HCT116 (cell line): ENCODE measurements around the gene EXOC6B. TPM values are rescaled to one million over a fixed set of nuclear protein-coding genes. Genes with fewer than 3 reads are reported as not detected.

Experiments
- ATAC-seq: fragments of 200-7000 bp; cut with Tn5 transposase; 2 replicates; pipeline ENCODE4 v1.9.1; 2020; ENCODE audit warnings: mild to moderate bottlenecking, moderate library complexity
- BruUV-seq: library from RNA; stranded (reverse); fragments of 400-500 nt; replicated peaks from 2 replicates; lab custom pipeline; 2021; lab: Mats Ljungman, UMichigan
- CTCF ChIA-PET: fragments of 300-600 bp; sonication (Branson Sonifier 250); formaldehyde crosslinking; loops from one replicate; lab custom pipeline; 2021; ENCODE audit warnings: antibody characterized with exemption; lab: Charles Lee
- POLR2A ChIA-PET: fragments of 300-600, 350-600 bp; sonication (Branson Sonifier 250); formaldehyde crosslinking; loops from one replicate; lab custom pipeline; 2021; ENCODE audit warnings: antibody characterized with exemption; lab: Charles Lee
- RAD21 ChIA-PET, 2 experiments: fragments of 300-600 bp; sonication (Branson Sonifier 250); formaldehyde crosslinking; loops; one replicate each; lab custom pipeline; 2023; ENCODE audit warnings: low total read pairs in 2 of 2; ENCODE audit not compliant: uncharacterized antibody in 2 of 2, unreplicated experiment in 2 of 2, low non-redundant PET in 1 of 2; lab: Charles Lee
- DNase-seq: peaks from one replicate; pipeline ENCODE4 v3.0.0-alpha.2; 2010; ENCODE audit warnings: low read depth, low spot score
- H2AFZ ChIP-seq: fragments of 200-600 bp; shearing (Covaris generic), sonication (generic); 2 replicates; pipeline ENCODE4 v1.6.1; 2017; ENCODE audit warnings: low read depth, mixed run types, mixed read lengths, antibody characterized with exemption, low read length; ENCODE audit not compliant: poor library complexity, severe bottlenecking
- H3K27ac ChIP-seq: 2 replicates; pipeline ENCODE4 v1.5.1; 2012; ENCODE audit warnings: low read depth, low read length
- H3K27me3 ChIP-seq: fragments of 200-600 bp; sonication (generic); 2 replicates; pipeline ENCODE4 v1.6.1; 2016; ENCODE audit warnings: mixed run types, low read length, mixed read lengths; ENCODE audit not compliant: insufficient read depth
- H3K36me3 ChIP-seq, 2 experiments: fragments of 200-500 bp in 1 of 2; fragments of 200-600 bp in 1 of 2; sonication (Bioruptor generic) in 1 of 2; sonication (generic) in 1 of 2; 2 replicates each; pipeline versions ENCODE4 v1.5.1 to v1.6.1; 2014 to 2016; ENCODE audit warnings: low read length in 2 of 2, inconsistent platforms in 1 of 2, mixed read lengths in 1 of 2, mixed run types in 1 of 2; ENCODE audit not compliant: insufficient read depth in 2 of 2, control insufficient read depth in 1 of 2
- H3K4me1 ChIP-seq, 2 experiments: fragments of 200-600 bp in 1 of 2; sonication (generic) in 1 of 2; 2 replicates each; pipeline versions ENCODE4 v1.5.1 to v1.6.1; 2012 to 2017; ENCODE audit warnings: low read length in 2 of 2, inconsistent platforms in 1 of 2, mild to moderate bottlenecking in 1 of 2, mixed read lengths in 1 of 2, mixed run types in 1 of 2, moderate library complexity in 1 of 2; ENCODE audit not compliant: insufficient read depth in 2 of 2, control insufficient read depth in 1 of 2
- H3K4me2 ChIP-seq: fragments of 200-600 bp; sonication (generic); 2 replicates; pipeline ENCODE4 v1.6.1; 2017; ENCODE audit warnings: mixed run types, low read length, mixed read lengths
- H3K4me3 ChIP-seq, 2 experiments: fragments of 200-600 bp in 1 of 2; sonication (generic) in 1 of 2; replicated peaks in 1 of 2; 2 replicates each; pipeline ENCODE4 v1.5.1; 2011 to 2016; ENCODE audit warnings: low read length in 2 of 2, control low read depth in 1 of 2, low read depth in 1 of 2, mild to moderate bottlenecking in 1 of 2, mixed read lengths in 1 of 2, mixed run types in 1 of 2
- H3K79me2 ChIP-seq: fragments of 200-600 bp; sonication (generic); 2 replicates; pipeline ENCODE4 v1.6.1; 2017; ENCODE audit warnings: mild to moderate bottlenecking, mixed run types, low read length, moderate library complexity, mixed read lengths; ENCODE audit not compliant: insufficient read depth
- H3K9ac ChIP-seq: fragments of 200-600 bp; sonication (generic); 2 replicates; pipeline ENCODE4 v1.6.1; 2016; ENCODE audit warnings: low read length, mixed read lengths
- H3K9me2 ChIP-seq: fragments of 200-600 bp; sonication (generic), shearing (Covaris generic); 2 replicates; pipeline ENCODE4 v1.6.1; 2017; ENCODE audit warnings: mixed run types, mild to moderate bottlenecking, moderate library complexity; ENCODE audit not compliant: insufficient read depth
- H3K9me3 ChIP-seq, 2 experiments: fragments of 200-500 bp in 1 of 2; fragments of 200-600 bp in 1 of 2; sonication (Bioruptor generic) in 1 of 2; sonication (generic) in 1 of 2; 2 replicates each; pipeline ENCODE4 v1.6.1; 2014 to 2017; ENCODE audit warnings: low read length in 2 of 2, mixed read lengths in 2 of 2, inconsistent platforms in 1 of 2, low read depth in 1 of 2, mild to moderate bottlenecking in 1 of 2, mixed run types in 1 of 2, moderate library complexity in 1 of 2; ENCODE audit not compliant: control insufficient read depth in 1 of 2, insufficient read depth in 1 of 2
- H4K20me1 ChIP-seq: fragments of 200-600 bp; sonication (generic), shearing (Covaris generic); 2 replicates; pipeline ENCODE4 v1.6.1; 2017; ENCODE audit warnings: mixed run types, mild to moderate bottlenecking, moderate library complexity; ENCODE audit not compliant: insufficient read depth
- CBX3 ChIP-seq: IDR thresholded peaks from 2 replicates; pipeline ENCODE4 v1.6.1; 2012; ENCODE audit warnings: low read depth
- ELF1 ChIP-seq: IDR thresholded peaks from 2 replicates; pipeline ENCODE4 v1.6.1; 2012; ENCODE audit warnings: low read depth, borderline replicate concordance
- JUND ChIP-seq: IDR thresholded peaks from 2 replicates; pipeline ENCODE4 v1.6.1; 2012
- MAX ChIP-seq: IDR thresholded peaks from 2 replicates; pipeline ENCODE4 v1.6.1; 2012
- POLR2AphosphoS5 ChIP-seq: IDR thresholded peaks from 2 replicates; pipeline ENCODE4 v1.6.1; 2011; ENCODE audit warnings: mild to moderate bottlenecking, low read depth, low read length, moderate library complexity
- RAD21 ChIP-seq: IDR thresholded peaks from 2 replicates; pipeline ENCODE4 v1.6.1; 2012; ENCODE audit warnings: low read depth, mild to moderate bottlenecking
- SRF ChIP-seq: IDR thresholded peaks from 2 replicates; pipeline ENCODE4 v1.6.1; 2012; ENCODE audit warnings: low read depth
- ZFX ChIP-seq: fragments of 450-650 bp; IDR thresholded peaks from 2 replicates; pipeline ENCODE4 v1.6.1; 2017
- ZNF274 ChIP-seq: fragments of 200-500 bp; sonication (Bioruptor generic); IDR thresholded peaks from 2 replicates; pipeline ENCODE4 v1.6.1; 2014; ENCODE audit warnings: mild to moderate bottlenecking, low read depth, low read length, inconsistent platforms
- intact Hi-C: fragments of 100-400 bp; cut with micrococcal nuclease; formaldehyde crosslinking; loops from 2 replicates; pipeline ENCODE4 v1.10.0; 2022
- total RNA-seq: library from RNA; stranded (reverse); gene quantifications from one replicate; pipeline ENCODE4 v1.2.1, GENCODE V29; 2021; ENCODE audit not compliant: unreplicated experiment
- TF ChIP-seq, protein P1 (sequence below), 3 experiments: fragments of 200-600 bp in 1 of 3; sonication (generic) in 1 of 3; IDR thresholded peaks in 2 of 3; conservative IDR thresholded peaks in 1 of 3; 2 replicates each; pipeline ENCODE4 v1.5.1; 2012 to 2017; ENCODE audit warnings: low read depth in 2 of 3, low read length in 2 of 3, antibody characterized with exemption in 1 of 3, borderline replicate concordance in 1 of 3, control low read depth in 1 of 3, mild to moderate bottlenecking in 1 of 3, mixed read lengths in 1 of 3, mixed run types in 1 of 3, moderate library complexity in 1 of 3; ENCODE audit not compliant: insufficient read depth in 1 of 3

The EXOC6B gene
- total RNA-seq, 1 experiment from 2014 or later = 25.4 TPM

- RAD21 ChIA-PET = interaction anchor here in 1 of 2 experiments (0.7 kb wide), 1 partner anchor 314 kb away, joined by 3 read pairs; no protein-coding TSS in a partner anchor
- H3K9me3 ChIP-seq = no peaks in the 10 kb centered on the region
- no peak for ATAC-seq
- no peaks in the 10 kb centered on the region for H3K36me3 ChIP-seq
- H4K20me1 ChIP-seq = no peaks in the 10 kb centered on the region
- H3K4me3 ChIP-seq = no peak overlapping the region
- no peaks in the 10 kb centered on the region for H3K79me2 ChIP-seq
- no peaks in the 10 kb centered on the region for H3K9me2 ChIP-seq
- H3K27ac ChIP-seq = no peak overlapping the region
- H2AFZ ChIP-seq = no peak overlapping the region
- no peak for DNase-seq
- BruUV-seq = no TSS peak
- no peak for TF ChIP-seq ZNF274
- no peak for TF ChIP-seq JUND
- TF ChIP-seq POLR2AphosphoS5 = no peak
- no peak for TF ChIP-seq ELF1
- TF ChIP-seq CBX3 = no peak
- no peak for TF ChIP-seq MAX
- TF ChIP-seq, protein P1, sequence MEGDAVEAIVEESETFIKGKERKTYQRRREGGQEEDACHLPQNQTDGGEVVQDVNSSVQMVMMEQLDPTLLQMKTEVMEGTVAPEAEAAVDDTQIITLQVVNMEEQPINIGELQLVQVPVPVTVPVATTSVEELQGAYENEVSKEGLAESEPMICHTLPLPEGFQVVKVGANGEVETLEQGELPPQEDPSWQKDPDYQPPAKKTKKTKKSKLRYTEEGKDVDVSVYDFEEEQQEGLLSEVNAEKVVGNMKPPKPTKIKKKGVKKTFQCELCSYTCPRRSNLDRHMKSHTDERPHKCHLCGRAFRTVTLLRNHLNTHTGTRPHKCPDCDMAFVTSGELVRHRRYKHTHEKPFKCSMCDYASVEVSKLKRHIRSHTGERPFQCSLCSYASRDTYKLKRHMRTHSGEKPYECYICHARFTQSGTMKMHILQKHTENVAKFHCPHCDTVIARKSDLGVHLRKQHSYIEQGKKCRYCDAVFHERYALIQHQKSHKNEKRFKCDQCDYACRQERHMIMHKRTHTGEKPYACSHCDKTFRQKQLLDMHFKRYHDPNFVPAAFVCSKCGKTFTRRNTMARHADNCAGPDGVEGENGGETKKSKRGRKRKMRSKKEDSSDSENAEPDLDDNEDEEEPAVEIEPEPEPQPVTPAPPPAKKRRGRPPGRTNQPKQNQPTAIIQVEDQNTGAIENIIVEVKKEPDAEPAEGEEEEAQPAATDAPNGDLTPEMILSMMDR (IDR thresholded peaks at IDR 0.05 in 2 of 3, conservative IDR thresholded peaks at IDR 0.05 in 1 of 3; ENCODE audit: borderline replicate concordance in 1 of 3, insufficient read depth in 1 of 3, low read depth in 2 of 3, low read length in 2 of 3) = peak; percentile 29 to 80 (median 60); a peak in 5 of 6 replicates
- TF ChIP-seq SRF = no peak
- peak; percentile 48 for TF ChIP-seq RAD21
- TF ChIP-seq ZFX = no peak
- TF ChIP-seq, all 23 proteins: peak for 2
- no peaks in the 10 kb centered on the region for H3K4me1 ChIP-seq
- no peaks in the 10 kb centered on the region for H3K27me3 ChIP-seq
- no peak overlapping the region for H3K4me2 ChIP-seq
- POLR2A ChIA-PET = interaction anchor here (0.6 kb wide), 1 partner anchor 9 kb away, joined by 3 read pairs; no protein-coding TSS in a partner anchor
- no peak overlapping the region for H3K9ac ChIP-seq
- intact Hi-C loops = no loop called here
- CTCF ChIA-PET = interaction anchor here (0.6 to 1.8 kb wide), 7 partner anchors 9 to 682 kb away, joined by 3 to 20 read pairs (median 4); no protein-coding TSS in a partner anchor
These were observed 219.9 kb downstream of the EXOC6B start for GRCh38 chr2:72605836-72606442.
